Measurements from ENCODE around the gene KCNK1. TPM values are rescaled to one million over a fixed set of nuclear protein-coding genes. Genes with fewer than 3 reads are reported as not detected.
A peak's percentile ranks its signal among the peaks of the same experiment; 100 is the strongest.
"Not testable (repeated sequence)": the region's sequence is repeated elsewhere in the genome, so short reads cannot be mapped to it uniquely, and the experiment has no call there.

The KCNK1 gene
- total RNA-seq, 6 experiments from 2014 or later, result 1.1 to 7.6 (median 3.6) TPM

GRCh38 chr1:233607252-233608119 lies 6.4 kb upstream of the KCNK1 start:
- peak; percentile 88 to 95 (median 91) for ATAC-seq
- H3K27ac ChIP-seq, result peak overlapping the region in 1 of 3 donors; percentile 0

DNA sequence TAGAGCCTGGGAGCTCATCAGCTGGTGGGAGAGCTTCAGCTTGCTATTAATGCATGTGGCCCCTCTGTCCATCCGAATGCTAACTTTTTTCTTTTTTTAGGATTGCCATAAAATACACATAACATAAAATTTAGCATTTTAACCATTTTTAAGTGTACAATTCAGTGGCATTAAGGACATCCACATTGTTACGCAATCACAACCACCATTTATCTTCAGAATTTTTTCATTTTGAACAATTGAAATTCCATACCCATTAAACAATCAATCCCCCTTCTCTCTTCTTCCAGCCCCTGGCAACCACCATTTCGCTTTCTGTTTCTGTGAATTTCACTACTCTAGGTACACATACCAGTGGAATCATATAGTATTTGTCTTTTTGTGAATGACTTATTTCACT lies 4.9 kb upstream of the KCNK1 start:
- 80% methylated on average over 3 of the region's 3 CpGs for WGBS (ENCODE audit: insufficient coverage, low coverage, low lambda C conversion rate, missing lambda C conversion rate)
- no peak for DNase-seq
- intact Hi-C loops (cut with DNase I), result no loop called here

More at GRCh38 chr1:233607252-233608119, 6.4 kb upstream of the KCNK1 start:
- H3K27me3 ChIP-seq, result no peaks in the 10 kb centered on the region
- peaks cover 0 to 10% (median 3%) of the 10 kb centered on the region in 4 donors for H3K4me1 ChIP-seq
- DNase-seq, result peak; percentile 39 to 61 (median 55)
- H3K4me3 ChIP-seq, result no peak overlapping the region
- 43% methylated on average over 6 of the region's 8 CpGs for WGBS (ENCODE audit: insufficient coverage, low coverage, low lambda C conversion rate, missing lambda C conversion rate)
- no peaks in the 10 kb centered on the region for H3K36me3 ChIP-seq
- TF ChIP-seq CTCF (IDR thresholded peaks at IDR 0.05) (no peak), POLR2A (IDR thresholded peaks at IDR 0.05) (no peak)
- no peaks in the 10 kb centered on the region for H3K9me3 ChIP-seq
- intact Hi-C loops (cut with DNase I), result no loop called here

DNA sequence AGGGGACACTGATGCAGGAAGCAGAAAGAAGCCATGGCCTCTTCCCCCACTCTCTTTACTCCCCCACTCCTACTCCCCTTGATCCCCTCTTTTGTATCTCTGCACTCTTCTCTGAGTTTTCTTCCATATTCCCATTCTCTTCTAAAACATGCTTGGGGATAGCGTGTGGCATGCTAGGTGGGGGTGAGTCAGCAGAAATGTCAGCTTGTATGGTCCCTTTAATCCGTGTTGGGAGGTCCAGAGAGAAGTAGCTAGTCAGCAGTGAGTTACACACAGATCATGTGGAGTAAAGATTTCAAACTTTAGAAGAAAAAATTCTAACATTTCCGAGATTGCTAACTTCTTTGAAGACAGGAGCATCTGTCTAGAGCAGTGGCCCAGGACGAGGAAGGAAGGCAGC lies 4.0 kb upstream of the KCNK1 start:
- Histone ChIP-seq H3K4me3 (no peak overlapping the region), H3K27me3 (no peaks in the 10 kb centered on the region), H3K9me3 (no peaks in the 10 kb centered on the region), H3K4me1 (peaks cover 0 to 10% (median 3%) of the 10 kb centered on the region in 4 donors), H3K27ac (no peak overlapping the region), H3K36me3 (no peaks in the 10 kb centered on the region)
- WGBS (ENCODE audit: insufficient coverage, low coverage, low lambda C conversion rate, missing lambda C conversion rate), result 75% methylated on average over 4 of the region's 4 CpGs
- DNase-seq, result no peak
- TF ChIP-seq CTCF (IDR thresholded peaks at IDR 0.05) (no peak), POLR2A (IDR thresholded peaks at IDR 0.05) (no peak)
- ATAC-seq, result no peak
- intact Hi-C loops (cut with DNase I), result no loop called here

More for the DNA sequence above, 4.9 kb upstream of the KCNK1 start:
- Histone ChIP-seq H3K4me1 (peaks cover 0 to 10% (median 3%) of the 10 kb centered on the region in 4 donors), H3K9me3 (no peaks in the 10 kb centered on the region), H3K27me3 (no peaks in the 10 kb centered on the region), H3K27ac (no peak overlapping the region), H3K4me3 (no peak overlapping the region), H3K36me3 (no peaks in the 10 kb centered on the region)
- no peak for ATAC-seq
- TF ChIP-seq CTCF (IDR thresholded peaks at IDR 0.05) (no peak), POLR2A (IDR thresholded peaks at IDR 0.05) (no peak)

GRCh38 chr1:233610628-233611027 lies 3.3 kb upstream of the KCNK1 start:
- WGBS (ENCODE audit: insufficient coverage, low coverage, low lambda C conversion rate, missing lambda C conversion rate), result 79% methylated on average over 2 of the region's 2 CpGs
- H3K4me3 ChIP-seq, result no peak overlapping the region
- peaks cover 0 to 10% (median 3%) of the 10 kb centered on the region in 4 donors for H3K4me1 ChIP-seq
- no peak overlapping the region for H3K27ac ChIP-seq
- H3K9me3 ChIP-seq, result no peaks in the 10 kb centered on the region
- H3K27me3 ChIP-seq, result no peaks in the 10 kb centered on the region
- ATAC-seq, result no peak
- TF ChIP-seq POLR2A (IDR thresholded peaks at IDR 0.05) (no peak), CTCF (IDR thresholded peaks at IDR 0.05) (no peak)
- intact Hi-C loops (cut with DNase I), result no loop called here
- no peak for DNase-seq
- H3K36me3 ChIP-seq, result no peaks in the 10 kb centered on the region

DNA sequence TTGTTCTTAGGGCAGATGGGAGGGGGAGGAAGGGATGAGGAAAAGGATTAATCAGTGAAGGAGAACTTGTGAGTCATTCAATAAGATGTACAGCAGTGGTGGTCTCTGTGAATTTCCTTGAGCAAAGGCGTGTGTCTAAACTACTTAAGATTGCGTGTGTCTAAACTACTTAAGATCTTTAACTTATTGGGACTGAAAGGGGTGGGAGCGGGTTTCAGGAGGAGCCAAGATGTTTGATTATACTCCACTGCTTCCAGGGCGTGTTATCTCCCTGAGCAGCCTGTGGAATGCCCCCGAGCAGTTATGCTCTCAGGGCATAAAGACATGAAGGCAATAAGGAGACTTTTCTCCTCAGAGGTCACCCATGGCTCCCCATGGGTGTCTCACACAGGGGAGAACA lies 2.5 kb upstream of the KCNK1 start:
- intact Hi-C loops (cut with DNase I); H3K27me3 ChIP-seq; H3K27ac ChIP-seq; H3K36me3 ChIP-seq; DNase-seq; H3K9me3 ChIP-seq; H3K4me3 ChIP-seq; ATAC-seq: not testable (repeated sequence)
- peaks cover 0 to 10% (median 3%) of the 10 kb centered on the region in 4 donors for H3K4me1 ChIP-seq
- 81% methylated on average over 3 of the region's 5 CpGs for WGBS (ENCODE audit: insufficient coverage, low coverage, low lambda C conversion rate, missing lambda C conversion rate)
